ENCODE results near the gene MEDAG. TPM values are rescaled to one million over a fixed set of nuclear protein-coding genes. Genes with fewer than 3 reads are reported as not detected.

The MEDAG gene
- total and polyA plus RNA-seq, 4 experiments from 2014 or later = 0.29 TPM; not detected in 3

DNA sequence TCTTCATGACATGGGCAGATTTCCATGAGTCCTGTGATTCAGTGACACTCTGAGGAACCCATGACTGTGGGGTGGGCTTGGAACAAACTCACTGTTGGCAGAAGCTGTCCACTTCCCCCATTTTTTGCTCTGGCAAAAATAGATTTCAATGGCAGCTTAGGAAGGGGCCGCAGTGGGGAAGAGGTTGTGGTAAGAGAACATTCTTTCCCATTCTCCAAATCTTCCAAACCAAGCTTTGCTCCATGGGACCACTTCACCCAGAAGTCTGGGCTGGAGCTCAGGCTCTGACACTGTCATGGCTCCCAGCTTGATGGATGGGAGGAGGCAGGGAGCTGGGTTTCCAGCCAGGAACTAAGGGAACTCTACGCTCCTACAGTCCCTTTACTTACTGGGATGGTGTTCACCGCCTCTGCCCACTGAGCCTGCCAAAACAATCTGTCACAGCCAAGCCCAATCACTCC is 24.9 kb upstream of the MEDAG start:
- Histone ChIP-seq H3K9me3 (ENCODE audit: control insufficient read depth in 1 of 2, low read length in 2 of 2) (no peaks in the 10 kb centered on the region), H3K27me3 (ENCODE audit: insufficient read depth, low read length) (no peaks in the 10 kb centered on the region), H3K36me3 (ENCODE audit: insufficient read depth, low read length) (no peaks in the 10 kb centered on the region), H3K4me1 (ENCODE audit: insufficient read depth, low read length) (no peaks in the 10 kb centered on the region), H3K27ac (ENCODE audit: low read depth, low read length) (no peak overlapping the region), H3K4me3 (ENCODE audit: low read length in 2 of 2) (no peak overlapping the region)
- POLR2A ChIA-PET (ENCODE audit: partially characterized antibody) = no interaction called here
- Mint-ChIP-seq H3K27me3 (peaks cover 9 to 14% of the 10 kb centered on the region in 2 donors), H3K27ac (no peak overlapping the region), H3K4me3 (no peak overlapping the region), H3K36me3 (peaks cover 2 to 7% of the 10 kb centered on the region in 2 donors), H3K4me1 (peaks cover 0 to 6% (median under 1%) of the 10 kb centered on the region in 4 donors), H3K9me3 (peaks cover 0 to 30% (median 19%) of the 10 kb centered on the region in 8 donors)
- intact Hi-C loops (cut with micrococcal nuclease) = no loop called here
- no peak for DNase-seq
- CTCF ChIA-PET (ENCODE audit: partially characterized antibody) = no interaction called here

DNA sequence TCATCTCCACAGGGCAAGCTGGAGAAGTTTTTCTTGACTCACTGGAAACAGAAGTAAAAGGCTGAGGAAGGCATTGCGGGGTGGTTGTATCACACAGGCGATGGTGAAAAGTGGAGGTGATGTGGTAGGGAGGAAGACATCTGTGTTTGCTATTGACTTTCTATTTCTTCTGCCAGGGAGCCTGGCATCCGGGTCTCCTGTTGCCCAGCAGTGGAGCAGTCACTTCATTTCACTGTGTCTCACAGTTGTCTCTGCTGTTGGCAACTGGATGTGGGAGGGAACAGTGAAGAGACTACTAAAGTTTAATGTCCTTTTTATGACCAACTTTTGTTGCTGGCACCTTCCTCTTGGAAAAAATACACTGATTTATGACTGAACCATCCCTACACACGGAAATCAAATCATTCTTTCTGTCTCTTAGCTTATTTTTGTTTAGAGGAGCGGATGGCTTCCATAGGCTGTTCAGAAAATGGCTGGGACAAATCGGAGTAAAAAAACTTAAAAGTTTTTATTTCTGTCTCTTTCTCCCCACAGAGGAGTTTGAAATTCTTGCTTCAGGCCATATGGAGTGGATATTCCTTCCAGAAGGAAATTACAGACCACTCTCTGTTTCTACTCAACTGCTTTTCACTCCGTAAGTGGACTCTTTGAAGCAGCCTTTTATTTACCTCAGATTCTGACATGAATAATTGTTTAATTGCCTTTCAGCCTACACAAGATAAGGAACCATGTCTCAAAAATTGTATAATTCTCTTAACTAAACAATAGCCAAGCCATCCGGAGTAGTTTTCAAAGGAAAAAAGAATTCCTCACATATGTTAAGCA is 23.8 kb upstream of the MEDAG start:
- H3K27ac Mint-ChIP-seq = no peak overlapping the region

DNA sequence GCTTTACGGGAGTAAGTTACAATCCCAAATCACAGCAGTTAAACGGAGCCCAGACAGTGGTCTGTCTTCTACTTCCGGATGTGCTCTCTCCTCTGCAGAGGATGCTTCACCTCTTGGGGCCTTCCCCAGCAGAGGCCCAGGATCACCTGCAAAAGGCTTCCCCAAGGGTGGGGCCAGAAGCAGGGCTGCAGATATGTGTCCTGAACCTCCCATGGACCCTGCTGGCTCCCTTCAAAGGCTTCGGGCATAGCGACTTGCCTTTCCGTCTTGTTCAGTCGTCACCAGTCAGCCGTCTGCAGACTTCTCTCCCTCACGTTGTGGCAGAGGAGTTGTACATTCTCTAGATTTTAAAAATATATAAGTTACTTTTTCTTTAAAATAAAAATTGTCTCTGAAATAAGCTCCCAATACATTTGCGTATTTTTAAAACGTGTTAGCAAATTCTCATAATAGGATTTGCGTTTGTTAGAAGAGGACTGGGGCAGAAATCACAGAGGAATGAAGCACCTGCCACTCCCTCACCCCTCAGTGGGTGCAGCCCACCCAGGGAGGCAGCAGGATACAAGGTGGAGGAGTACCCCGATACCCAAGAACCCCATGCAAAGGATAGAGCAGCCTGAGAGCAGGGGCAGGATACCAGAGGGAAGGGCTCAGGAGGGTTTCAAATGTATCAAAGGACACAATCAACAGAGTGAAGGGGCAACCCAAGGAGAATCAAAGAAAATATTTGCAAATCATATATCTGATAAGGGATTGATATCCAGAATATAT is 22.9 kb upstream of the MEDAG start:
- Histone ChIP-seq H3K4me1 (ENCODE audit: insufficient read depth, low read length) (no peaks in the 10 kb centered on the region), H3K27ac (ENCODE audit: low read depth, low read length) (no peak overlapping the region), H3K36me3 (ENCODE audit: insufficient read depth, low read length) (no peaks in the 10 kb centered on the region), H3K27me3 (ENCODE audit: insufficient read depth, low read length) (no peaks in the 10 kb centered on the region), H3K9me3 (ENCODE audit: control insufficient read depth in 1 of 2, low read length in 2 of 2) (no peaks in the 10 kb centered on the region), H3K4me3 (ENCODE audit: low read length in 2 of 2) (no peak overlapping the region)
- peaks cover 10 to 17% of the 10 kb centered on the region in 2 donors for H3K27me3 Mint-ChIP-seq
- POLR2A ChIA-PET (ENCODE audit: partially characterized antibody) = no interaction called here
- DNase-seq = no peak
- peaks cover 0 to 6% (median under 1%) of the 10 kb centered on the region in 4 donors for H3K4me1 Mint-ChIP-seq
- peaks cover 2 to 7% of the 10 kb centered on the region in 2 donors for H3K36me3 Mint-ChIP-seq
- peaks cover 0 to 36% (median 19%) of the 10 kb centered on the region in 8 donors for H3K9me3 Mint-ChIP-seq
- CTCF ChIA-PET (ENCODE audit: partially characterized antibody) = no interaction called here
- intact Hi-C loops (cut with micrococcal nuclease) = no loop called here
- H3K27ac Mint-ChIP-seq = no peak overlapping the region
- H3K4me3 Mint-ChIP-seq = no peak overlapping the region

More for the DNA sequence above, 23.8 kb upstream of the MEDAG start:
- Mint-ChIP-seq H3K4me1 (peaks cover 0 to 6% (median under 1%) of the 10 kb centered on the region in 4 donors), H3K36me3 (peaks cover 2 to 7% of the 10 kb centered on the region in 2 donors), H3K9me3 (peaks cover 0 to 33% (median 19%) of the 10 kb centered on the region in 8 donors), H3K27me3 (peaks cover 9 to 15% of the 10 kb centered on the region in 2 donors), H3K4me3 (no peak overlapping the region)
- Histone ChIP-seq H3K9me3 (ENCODE audit: control insufficient read depth in 1 of 2, low read length in 2 of 2) (no peaks in the 10 kb centered on the region), H3K4me3 (ENCODE audit: low read length in 2 of 2) (no peak overlapping the region), H3K27ac (ENCODE audit: low read depth, low read length) (no peak overlapping the region), H3K27me3 (ENCODE audit: insufficient read depth, low read length) (no peaks in the 10 kb centered on the region), H3K4me1 (ENCODE audit: insufficient read depth, low read length) (no peaks in the 10 kb centered on the region), H3K36me3 (ENCODE audit: insufficient read depth, low read length) (no peaks in the 10 kb centered on the region)
- ChIA-PET POLR2A (ENCODE audit: partially characterized antibody) (no interaction called here), CTCF (ENCODE audit: partially characterized antibody) (no interaction called here)
- intact Hi-C loops (cut with micrococcal nuclease) = no loop called here
- DNase-seq = no peak

DNA sequence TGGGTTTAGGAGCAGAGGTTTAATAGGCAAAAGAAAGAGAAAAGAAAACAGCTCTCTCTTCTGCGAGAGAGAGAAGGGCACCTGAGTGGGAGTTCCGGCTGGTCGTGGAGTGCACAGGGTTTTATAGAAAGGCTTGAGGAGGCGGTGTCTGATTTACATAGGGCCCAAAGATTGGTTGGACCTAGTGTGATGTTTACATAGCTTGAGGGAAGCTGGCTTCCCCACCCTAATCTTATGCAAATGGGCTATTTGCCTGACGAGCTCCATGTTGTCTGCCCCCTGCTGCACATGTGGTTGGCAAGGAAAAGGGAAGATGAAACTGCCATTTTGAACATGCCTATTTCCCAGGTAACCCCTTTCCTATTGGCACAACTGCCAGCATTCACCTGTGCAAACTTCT is 21.5 kb upstream of the MEDAG start:
- intact Hi-C loops (cut with micrococcal nuclease) = no loop called here
- peaks cover 2 to 7% of the 10 kb centered on the region in 2 donors for H3K36me3 Mint-ChIP-seq
- H3K9me3 Mint-ChIP-seq = peaks cover 0 to 39% (median 20%) of the 10 kb centered on the region in 8 donors
- H3K36me3 ChIP-seq (ENCODE audit: insufficient read depth, low read length) = no peaks in the 10 kb centered on the region
- peaks cover 0 to 6% (median under 1%) of the 10 kb centered on the region in 4 donors for H3K4me1 Mint-ChIP-seq
- H3K27ac ChIP-seq (ENCODE audit: low read depth, low read length) = no peak overlapping the region
- no peak overlapping the region for H3K4me3 ChIP-seq (ENCODE audit: low read length in 2 of 2)
- no peaks in the 10 kb centered on the region for H3K9me3 ChIP-seq (ENCODE audit: control insufficient read depth in 1 of 2, low read length in 2 of 2)
- DNase-seq = no peak
- no peak overlapping the region for H3K27ac Mint-ChIP-seq
- H3K4me1 ChIP-seq (ENCODE audit: insufficient read depth, low read length) = no peaks in the 10 kb centered on the region
- ChIA-PET CTCF (ENCODE audit: partially characterized antibody) (interaction anchor here (0.8 kb wide), 1 partner anchor 8 kb away, joined by 3 read pairs; no protein-coding TSS in a partner anchor), POLR2A (ENCODE audit: partially characterized antibody) (no interaction called here)
- H3K4me3 Mint-ChIP-seq = no peak overlapping the region
- H3K27me3 Mint-ChIP-seq = peaks cover 11 to 18% of the 10 kb centered on the region in 2 donors
- H3K27me3 ChIP-seq (ENCODE audit: insufficient read depth, low read length) = no peaks in the 10 kb centered on the region

DNA sequence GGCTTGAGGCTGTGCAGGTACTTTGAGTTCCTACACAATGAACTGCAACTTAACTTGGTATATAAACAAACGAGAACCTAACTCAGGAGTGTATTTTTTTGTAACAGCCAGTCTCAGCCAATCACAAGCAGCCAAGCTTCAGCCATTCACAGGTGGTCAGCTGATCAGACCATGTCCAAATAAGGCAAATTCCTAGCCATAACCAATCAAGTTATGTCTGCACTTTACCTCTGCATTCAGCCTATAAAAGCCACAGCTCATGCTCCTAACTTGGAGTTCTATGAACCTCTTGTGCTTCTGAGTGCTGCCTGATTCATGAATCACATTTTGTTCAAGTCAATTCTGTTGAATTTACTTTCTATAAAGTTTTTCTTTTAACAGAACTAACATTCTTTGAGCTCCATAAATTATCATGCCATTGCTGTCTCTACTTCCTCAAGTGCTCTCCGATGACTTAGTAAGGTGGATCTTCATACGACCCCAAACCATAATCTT is 16.8 kb upstream of the MEDAG start:
- intact Hi-C loops (cut with micrococcal nuclease) = no loop called here
- peaks cover 9 to 15% of the 10 kb centered on the region in 2 donors for H3K27me3 Mint-ChIP-seq
- Histone ChIP-seq H3K27me3 (ENCODE audit: insufficient read depth, low read length) (no peaks in the 10 kb centered on the region), H3K4me3 (ENCODE audit: low read length in 2 of 2) (no peak overlapping the region), H3K4me1 (ENCODE audit: insufficient read depth, low read length) (no peaks in the 10 kb centered on the region), H3K27ac (ENCODE audit: low read depth, low read length) (no peak overlapping the region), H3K36me3 (ENCODE audit: insufficient read depth, low read length) (no peaks in the 10 kb centered on the region), H3K9me3 (ENCODE audit: control insufficient read depth in 1 of 2, low read length in 2 of 2) (no peaks in the 10 kb centered on the region)
- no peak for DNase-seq
- H3K27ac Mint-ChIP-seq = no peak overlapping the region
- H3K4me1 Mint-ChIP-seq = peaks cover 0 to 6% (median under 1%) of the 10 kb centered on the region in 4 donors
- no peak overlapping the region for H3K4me3 Mint-ChIP-seq
- ChIA-PET POLR2A (ENCODE audit: partially characterized antibody) (no interaction called here), CTCF (ENCODE audit: partially characterized antibody) (interaction anchor here (1.1 kb wide), 1 partner anchor 24 kb away, joined by 4 read pairs; no protein-coding TSS in a partner anchor)
- peaks cover 0 to 2% of the 10 kb centered on the region in 2 donors for H3K36me3 Mint-ChIP-seq
- peaks cover 0 to 29% (median 13%) of the 10 kb centered on the region in 8 donors for H3K9me3 Mint-ChIP-seq

DNA sequence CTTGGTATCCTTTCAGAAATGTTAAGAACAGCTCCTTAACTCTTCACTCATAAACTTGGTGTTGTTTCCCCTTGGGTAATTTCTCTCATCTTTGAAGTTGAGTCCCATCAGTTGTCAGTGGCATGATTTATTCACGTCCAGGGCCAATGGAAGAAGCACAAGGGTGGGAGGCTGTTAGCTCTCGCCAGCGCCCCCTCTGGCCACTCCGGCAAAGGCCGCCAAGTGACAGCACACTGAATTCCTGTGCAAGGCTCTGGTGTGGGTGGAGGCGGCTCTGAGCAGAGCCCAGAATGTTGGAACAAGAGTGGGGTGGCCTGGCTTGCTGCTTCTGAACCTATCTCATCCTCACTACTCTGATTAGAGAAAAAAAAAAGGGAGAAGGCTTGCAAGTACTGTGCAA is 13.1 kb upstream of the MEDAG start:
- intact Hi-C loops (cut with micrococcal nuclease) = no loop called here
- no peaks in the 10 kb centered on the region for H3K36me3 Mint-ChIP-seq
- H3K4me1 ChIP-seq (ENCODE audit: insufficient read depth, low read length) = no peaks in the 10 kb centered on the region
- no peaks in the 10 kb centered on the region for H3K36me3 ChIP-seq (ENCODE audit: insufficient read depth, low read length)
- no peaks in the 10 kb centered on the region for H3K27me3 ChIP-seq (ENCODE audit: insufficient read depth, low read length)
- no peak overlapping the region for H3K27ac Mint-ChIP-seq
- no peaks in the 10 kb centered on the region for H3K9me3 ChIP-seq (ENCODE audit: control insufficient read depth in 1 of 2, low read length in 2 of 2)
- no peaks in the 10 kb centered on the region for H3K4me1 Mint-ChIP-seq
- H3K4me3 ChIP-seq (ENCODE audit: low read length in 2 of 2) = no peak overlapping the region
- ChIA-PET CTCF (ENCODE audit: partially characterized antibody) (interaction anchor here (0.7 kb wide), 1 partner anchor 9 kb away, joined by 3 read pairs; no protein-coding TSS in a partner anchor), POLR2A (ENCODE audit: partially characterized antibody) (no interaction called here)
- H3K27me3 Mint-ChIP-seq = peaks cover 16 to 17% of the 10 kb centered on the region in 2 donors
- no peak for DNase-seq
- peak overlapping the region in 1 of 8 donors; percentile 55 for H3K4me3 Mint-ChIP-seq
- peaks cover 0 to 8% (median 1%) of the 10 kb centered on the region in 8 donors for H3K9me3 Mint-ChIP-seq
- H3K27ac ChIP-seq (ENCODE audit: low read depth, low read length) = no peak overlapping the region

DNA sequence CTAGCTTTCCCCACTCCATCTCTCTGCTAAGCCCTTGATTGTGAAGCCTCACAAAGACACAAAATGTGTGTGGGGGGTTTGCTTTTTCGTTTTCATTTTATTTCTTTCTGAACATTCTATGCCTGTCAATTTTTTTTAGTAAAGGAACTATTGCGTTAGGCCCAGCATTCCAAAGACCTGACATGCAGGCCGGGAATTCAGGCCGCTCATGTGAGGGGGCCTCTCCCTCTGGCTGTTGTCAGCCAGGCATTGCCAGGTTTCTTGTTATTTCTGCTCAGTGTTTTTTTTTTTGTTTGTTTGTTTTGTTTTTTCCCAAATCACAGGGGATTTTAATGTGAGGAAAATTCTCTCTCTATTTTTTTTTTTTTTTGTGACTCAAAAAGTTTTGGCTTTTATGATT is 10.3 kb upstream of the MEDAG start:
- POLR2A ChIA-PET (ENCODE audit: partially characterized antibody) = no interaction called here
- Histone ChIP-seq H3K36me3 (ENCODE audit: insufficient read depth, low read length) (no peaks in the 10 kb centered on the region), H3K27ac (ENCODE audit: low read depth, low read length) (no peak overlapping the region), H3K4me3 (ENCODE audit: low read length in 2 of 2) (no peak overlapping the region), H3K4me1 (ENCODE audit: insufficient read depth, low read length) (no peaks in the 10 kb centered on the region), H3K9me3 (ENCODE audit: control insufficient read depth in 1 of 2, low read length in 2 of 2) (no peaks in the 10 kb centered on the region), H3K27me3 (ENCODE audit: insufficient read depth, low read length) (no peaks in the 10 kb centered on the region)
- DNase-seq = no peak
- CTCF ChIA-PET (ENCODE audit: partially characterized antibody) = no interaction called here
- intact Hi-C loops (cut with micrococcal nuclease) = no loop called here
- peaks cover 18 to 30% of the 10 kb centered on the region in 2 donors for H3K27me3 Mint-ChIP-seq
- H3K36me3 Mint-ChIP-seq = no peaks in the 10 kb centered on the region
- H3K4me3 Mint-ChIP-seq = no peak overlapping the region
- peaks cover 0 to 11% (median 2%) of the 10 kb centered on the region in 4 donors for H3K4me1 Mint-ChIP-seq
- peaks cover 0 to 3% (median 0%) of the 10 kb centered on the region in 8 donors for H3K9me3 Mint-ChIP-seq
- no peak overlapping the region for H3K27ac Mint-ChIP-seq
